Measurements from ENCODE around the gene RAD51AP2.

DNA sequence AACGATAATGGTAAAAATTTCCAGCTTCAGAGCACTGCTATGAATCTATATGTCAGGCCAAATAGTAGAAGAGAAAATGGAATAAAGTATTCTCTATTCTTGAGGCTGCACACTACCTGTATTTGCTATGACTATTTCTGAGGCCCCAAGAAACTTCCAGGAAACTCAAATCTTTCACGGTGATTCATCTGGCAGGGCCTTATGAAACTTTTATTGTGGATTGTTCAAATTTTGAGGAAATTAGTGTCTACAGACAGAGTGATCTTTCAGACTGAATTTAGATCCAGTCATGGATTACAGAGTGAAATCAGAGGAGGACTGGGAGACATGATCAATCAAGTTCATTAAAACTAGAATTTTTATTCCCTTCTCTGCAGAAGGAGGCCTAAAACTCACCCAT is 18.2 kb upstream of the RAD51AP2 start:
- TF ChIP-seq GABPA (IDR thresholded peaks at IDR 0.05; ENCODE audit: low read depth): no peak
- TF ChIP-seq, protein P1, sequence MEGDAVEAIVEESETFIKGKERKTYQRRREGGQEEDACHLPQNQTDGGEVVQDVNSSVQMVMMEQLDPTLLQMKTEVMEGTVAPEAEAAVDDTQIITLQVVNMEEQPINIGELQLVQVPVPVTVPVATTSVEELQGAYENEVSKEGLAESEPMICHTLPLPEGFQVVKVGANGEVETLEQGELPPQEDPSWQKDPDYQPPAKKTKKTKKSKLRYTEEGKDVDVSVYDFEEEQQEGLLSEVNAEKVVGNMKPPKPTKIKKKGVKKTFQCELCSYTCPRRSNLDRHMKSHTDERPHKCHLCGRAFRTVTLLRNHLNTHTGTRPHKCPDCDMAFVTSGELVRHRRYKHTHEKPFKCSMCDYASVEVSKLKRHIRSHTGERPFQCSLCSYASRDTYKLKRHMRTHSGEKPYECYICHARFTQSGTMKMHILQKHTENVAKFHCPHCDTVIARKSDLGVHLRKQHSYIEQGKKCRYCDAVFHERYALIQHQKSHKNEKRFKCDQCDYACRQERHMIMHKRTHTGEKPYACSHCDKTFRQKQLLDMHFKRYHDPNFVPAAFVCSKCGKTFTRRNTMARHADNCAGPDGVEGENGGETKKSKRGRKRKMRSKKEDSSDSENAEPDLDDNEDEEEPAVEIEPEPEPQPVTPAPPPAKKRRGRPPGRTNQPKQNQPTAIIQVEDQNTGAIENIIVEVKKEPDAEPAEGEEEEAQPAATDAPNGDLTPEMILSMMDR (IDR thresholded peaks at IDR 0.05; ENCODE audit: insufficient read depth, low read length): no peak
- no peak for TF ChIP-seq POLR2AphosphoS5 (IDR thresholded peaks at IDR 0.05; ENCODE audit: low read depth)
- TF ChIP-seq, protein P2, sequence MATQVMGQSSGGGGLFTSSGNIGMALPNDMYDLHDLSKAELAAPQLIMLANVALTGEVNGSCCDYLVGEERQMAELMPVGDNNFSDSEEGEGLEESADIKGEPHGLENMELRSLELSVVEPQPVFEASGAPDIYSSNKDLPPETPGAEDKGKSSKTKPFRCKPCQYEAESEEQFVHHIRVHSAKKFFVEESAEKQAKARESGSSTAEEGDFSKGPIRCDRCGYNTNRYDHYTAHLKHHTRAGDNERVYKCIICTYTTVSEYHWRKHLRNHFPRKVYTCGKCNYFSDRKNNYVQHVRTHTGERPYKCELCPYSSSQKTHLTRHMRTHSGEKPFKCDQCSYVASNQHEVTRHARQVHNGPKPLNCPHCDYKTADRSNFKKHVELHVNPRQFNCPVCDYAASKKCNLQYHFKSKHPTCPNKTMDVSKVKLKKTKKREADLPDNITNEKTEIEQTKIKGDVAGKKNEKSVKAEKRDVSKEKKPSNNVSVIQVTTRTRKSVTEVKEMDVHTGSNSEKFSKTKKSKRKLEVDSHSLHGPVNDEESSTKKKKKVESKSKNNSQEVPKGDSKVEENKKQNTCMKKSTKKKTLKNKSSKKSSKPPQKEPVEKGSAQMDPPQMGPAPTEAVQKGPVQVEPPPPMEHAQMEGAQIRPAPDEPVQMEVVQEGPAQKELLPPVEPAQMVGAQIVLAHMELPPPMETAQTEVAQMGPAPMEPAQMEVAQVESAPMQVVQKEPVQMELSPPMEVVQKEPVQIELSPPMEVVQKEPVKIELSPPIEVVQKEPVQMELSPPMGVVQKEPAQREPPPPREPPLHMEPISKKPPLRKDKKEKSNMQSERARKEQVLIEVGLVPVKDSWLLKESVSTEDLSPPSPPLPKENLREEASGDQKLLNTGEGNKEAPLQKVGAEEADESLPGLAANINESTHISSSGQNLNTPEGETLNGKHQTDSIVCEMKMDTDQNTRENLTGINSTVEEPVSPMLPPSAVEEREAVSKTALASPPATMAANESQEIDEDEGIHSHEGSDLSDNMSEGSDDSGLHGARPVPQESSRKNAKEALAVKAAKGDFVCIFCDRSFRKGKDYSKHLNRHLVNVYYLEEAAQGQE (IDR thresholded peaks at IDR 0.05; ENCODE audit: insufficient replicate concordance, low read depth): no peak
- TF ChIP-seq SPI1 (IDR thresholded peaks at IDR 0.05; ENCODE audit: borderline replicate concordance, low read depth): no peak

Data from HL-60 (cell line).